Activated naive CD8-positive, alpha-beta T cell (primary cell): Measurements from ENCODE around the gene SSTR5.

Experiments
- H3K27ac Mint-ChIP-seq: one replicate; pipeline ENCODE4 v1.8.0; 2021; ENCODE audit warnings: mixed read lengths
- H3K27me3 Mint-ChIP-seq: one replicate; pipeline ENCODE4 v1.8.0; 2021; ENCODE audit warnings: mixed read lengths
- H3K36me3 Mint-ChIP-seq: one replicate; pipeline ENCODE4 v1.8.0; 2021; ENCODE audit warnings: mixed read lengths
- H3K4me1 Mint-ChIP-seq: one replicate; pipeline ENCODE4 v1.8.0; 2021; ENCODE audit warnings: low read depth, mixed read lengths
- H3K4me3 Mint-ChIP-seq: one replicate; pipeline ENCODE4 v1.8.0; 2021; ENCODE audit warnings: mild to moderate bottlenecking, mixed read lengths
- H3K9me3 Mint-ChIP-seq: one replicate; pipeline ENCODE4 v1.8.0; 2021; ENCODE audit warnings: low read depth, mixed read lengths

The SSTR5 gene

GRCh38 chr16:1130382-1130781 lies 57.8 kb downstream of the SSTR5 start:
- H3K36me3 Mint-ChIP-seq, result no peaks in the 10 kb centered on the region
- H3K4me3 Mint-ChIP-seq, result no peak overlapping the region
- H3K27me3 Mint-ChIP-seq, result no peaks in the 10 kb centered on the region
- no peak overlapping the region for H3K27ac Mint-ChIP-seq
- no peaks in the 10 kb centered on the region for H3K9me3 Mint-ChIP-seq
- H3K4me1 Mint-ChIP-seq, result no peaks in the 10 kb centered on the region
